ENCODE data around the gene ANGPTL8.

ANGPTL8 gene

GRCh38 chr19:11236324-11237301 is 2.8 kb upstream of the ANGPTL8 start:
- DNase-seq (ENCODE audit: low read depth in 3 of 3), result no peak

- no peak for DNase-seq (ENCODE audit: low read depth in 3 of 3)
These were observed 2.1 kb upstream of the ANGPTL8 start for GRCh38 chr19:11237321-11237720.

GRCh38 chr19:11238041-11238440 is 1.4 kb upstream of the ANGPTL8 start:
- DNase-seq (ENCODE audit: low read depth in 3 of 3), result no peak

GRCh38 chr19:11238781-11239376 is 540 bp upstream of the ANGPTL8 start:
- no peak for DNase-seq (ENCODE audit: low read depth in 3 of 3)

- DNase-seq (ENCODE audit: low read depth in 3 of 3), result no peak
These were observed 607 bp downstream of the ANGPTL8 start for GRCh38 chr19:11240008-11240444.

GRCh38 chr19:11242025-11242424 is 2.6 kb downstream of the ANGPTL8 start:
- no peak for DNase-seq (ENCODE audit: low read depth in 3 of 3)

GRCh38 chr19:11242864-11243797 is 3.7 kb downstream of the ANGPTL8 start:
- DNase-seq (ENCODE audit: low read depth in 3 of 3), result peak; percentile 75 to 94 (median 84)

GRCh38 chr19:11243798-11244169 is 4.4 kb downstream of the ANGPTL8 start:
- no peak for DNase-seq (ENCODE audit: low read depth in 3 of 3)

- DNase-seq (ENCODE audit: low read depth in 3 of 3), result no peak
These were observed 5.6 kb downstream of the ANGPTL8 start for GRCh38 chr19:11244846-11245589.

- DNase-seq (ENCODE audit: low read depth in 3 of 3), result no peak
These were observed 7.5 kb downstream of the ANGPTL8 start for GRCh38 chr19:11246941-11247340.

GRCh38 chr19:11247391-11247790 is 8.0 kb downstream of the ANGPTL8 start:
- DNase-seq (ENCODE audit: low read depth in 3 of 3), result no peak

GRCh38 chr19:11247934-11248333 is 8.5 kb downstream of the ANGPTL8 start:
- DNase-seq (ENCODE audit: low read depth in 3 of 3), result no peak

- no peak for DNase-seq (ENCODE audit: low read depth in 3 of 3)
These were observed 9.4 kb downstream of the ANGPTL8 start for GRCh38 chr19:11248852-11249251.

GRCh38 chr19:11251217-11251616 is 11.8 kb downstream of the ANGPTL8 start:
- no peak for DNase-seq (ENCODE audit: low read depth in 3 of 3)

GRCh38 chr19:11251650-11252314 is 12.4 kb downstream of the ANGPTL8 start:
- no peak for DNase-seq (ENCODE audit: low read depth in 3 of 3)

- no peak for DNase-seq (ENCODE audit: low read depth in 3 of 3)
These were observed 13.4 kb downstream of the ANGPTL8 start for GRCh38 chr19:11252665-11253355.

GRCh38 chr19:11254666-11255065 is 15.2 kb downstream of the ANGPTL8 start:
- DNase-seq (ENCODE audit: low read depth in 3 of 3), result no peak

- DNase-seq (ENCODE audit: low read depth in 3 of 3), result no peak
These were observed 16.8 kb downstream of the ANGPTL8 start for GRCh38 chr19:11256189-11256588.

- DNase-seq (ENCODE audit: low read depth in 3 of 3), result no peak
These were observed 18.5 kb downstream of the ANGPTL8 start for GRCh38 chr19:11257846-11258380.

GRCh38 chr19:11260996-11261395 is 21.6 kb downstream of the ANGPTL8 start:
- no peak for DNase-seq (ENCODE audit: low read depth in 3 of 3)

Data from stimulated activated CD4-positive, alpha-beta T cell treated with anti-CD3 and anti-CD28 coated beads, TNF-alpha, amount 100 ng/mL, for 48 hours (primary cell).